GM18520 (cell line): ENCODE measurements around the gene ADGRL2.
"Not testable (repeated sequence)": the region's sequence is repeated elsewhere in the genome, so short reads cannot be mapped to it uniquely, and the experiment has no call there.

Experiments
- ATAC-seq: cut with Tn5 transposase; IDR thresholded peaks from one replicate; pipeline ENCODE4 v1.9.1; 2021; ENCODE audit not compliant: unreplicated experiment

ADGRL2 gene

GRCh38 chr1:81846630-81847029 lies 45.9 kb downstream of the ADGRL2 start:
- no peak for ATAC-seq

DNA sequence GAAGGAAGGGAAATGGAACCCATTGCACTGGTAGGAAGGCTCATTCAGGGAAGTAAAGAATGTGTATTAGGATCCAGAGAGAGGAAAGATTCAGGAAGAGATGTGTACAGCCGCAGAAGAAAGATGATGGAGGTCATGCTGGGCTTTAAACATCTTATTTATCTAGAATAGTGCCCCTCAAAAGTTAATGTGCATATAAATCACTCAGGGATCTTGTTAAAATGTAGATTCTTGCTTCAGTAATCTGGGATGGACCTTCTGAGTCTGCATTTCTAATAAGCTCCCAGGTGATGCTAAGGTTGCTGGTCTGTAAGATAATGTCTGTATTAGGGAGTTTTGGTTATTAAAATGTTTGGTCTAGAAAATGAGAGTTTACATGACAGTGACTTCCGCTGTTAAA lies 46.3 kb downstream of the ADGRL2 start:
- no peak for ATAC-seq

DNA sequence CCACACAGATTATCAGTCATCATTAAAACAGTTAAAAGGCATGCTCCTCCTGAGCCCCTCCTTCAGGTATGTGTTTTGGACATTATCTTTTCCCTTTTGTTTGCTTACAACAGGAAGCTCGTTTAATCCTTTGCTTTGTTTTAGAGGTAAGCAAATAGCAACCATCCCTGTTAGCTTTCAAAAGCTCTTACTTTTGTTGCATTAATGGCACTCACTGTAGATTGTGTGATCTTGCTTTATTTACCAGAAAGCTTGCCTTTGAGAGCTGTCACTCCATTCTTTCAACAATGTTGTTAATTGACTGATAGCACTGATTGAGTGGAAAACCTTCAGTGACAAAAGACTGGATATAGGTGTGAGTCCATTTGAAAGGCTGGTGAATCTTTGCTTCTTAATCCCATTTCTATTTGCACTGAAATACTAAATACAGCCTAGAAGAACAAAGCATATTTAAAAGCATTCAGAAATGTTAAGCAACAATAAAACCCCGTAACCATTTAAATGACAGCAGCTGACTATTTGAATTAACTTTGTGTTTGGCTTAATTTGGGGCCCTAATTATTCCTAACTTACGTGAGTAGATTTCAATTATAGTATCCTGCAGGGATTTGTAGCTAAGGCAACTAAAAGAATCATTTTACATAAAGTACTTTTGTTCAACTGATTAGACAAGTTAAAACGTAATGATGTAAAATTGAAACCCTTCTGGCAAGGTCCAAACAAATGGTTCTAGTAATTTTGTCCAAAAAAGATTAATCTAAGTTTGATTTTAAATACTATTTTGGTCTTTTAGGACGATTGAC lies 48.3 kb downstream of the ADGRL2 start:
- no peak for ATAC-seq

GRCh38 chr1:81850031-81850430 lies 49.3 kb downstream of the ADGRL2 start:
- no peak for ATAC-seq

DNA sequence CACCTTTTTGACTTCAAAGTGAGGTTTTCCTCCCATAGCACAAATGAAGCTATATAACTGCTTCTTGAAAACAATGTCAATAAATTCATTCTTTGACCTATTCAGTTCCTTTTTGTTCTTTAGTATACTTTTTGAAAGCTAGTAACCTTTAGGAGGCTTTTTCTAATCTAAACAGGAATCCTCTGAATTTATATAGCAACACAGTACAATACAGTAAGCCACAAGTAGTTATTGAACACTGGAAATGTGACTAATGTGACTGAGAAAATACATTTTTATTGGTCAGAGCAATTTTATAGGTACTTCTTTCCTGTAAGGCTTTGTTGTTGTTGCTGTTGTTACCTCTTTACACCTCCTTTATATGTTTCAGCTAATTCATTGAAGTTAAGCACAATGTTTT lies 49.8 kb downstream of the ADGRL2 start:
- ATAC-seq: no peak

DNA sequence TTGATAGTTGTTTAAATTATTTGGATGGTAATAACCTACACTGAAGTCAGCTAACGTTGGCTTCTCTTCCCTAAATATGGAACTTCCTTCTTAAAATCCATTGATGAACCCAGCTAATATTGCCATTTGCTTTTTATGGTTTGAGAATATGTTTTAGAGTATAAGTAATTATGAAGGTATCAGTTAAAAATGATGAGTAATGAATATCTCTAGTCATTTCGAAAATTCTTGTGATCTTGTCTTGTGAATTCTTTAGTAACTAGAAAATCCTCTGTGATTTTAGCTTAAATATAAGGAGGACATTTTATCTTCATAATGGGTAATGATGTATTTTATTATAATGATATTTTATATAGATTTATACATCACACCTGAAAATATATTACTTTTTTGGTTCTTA lies 50.5 kb downstream of the ADGRL2 start:
- ATAC-seq: no peak

- ATAC-seq: no peak
Observed at GRCh38 chr1:81852961-81853360, 52.2 kb downstream of the ADGRL2 start.

DNA sequence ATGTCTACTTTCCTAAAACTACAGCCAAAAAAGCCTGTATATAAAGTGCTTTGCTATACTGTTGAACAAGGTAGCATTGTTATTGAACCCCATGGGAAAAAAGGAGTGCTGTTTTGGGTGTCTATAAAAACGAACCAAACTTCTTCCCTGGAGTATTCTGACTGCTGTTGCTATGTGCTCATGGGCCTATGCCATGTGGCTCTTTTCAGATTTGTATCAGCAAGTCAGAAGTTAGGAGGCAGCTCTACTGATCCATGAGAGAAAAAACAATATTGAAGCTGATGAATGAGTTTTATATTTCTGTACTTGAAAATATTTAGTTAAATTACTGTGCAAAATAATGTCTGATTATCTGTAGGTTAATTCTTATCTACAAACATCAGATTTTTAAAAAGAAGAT lies 66.5 kb downstream of the ADGRL2 start:
- no peak for ATAC-seq

DNA sequence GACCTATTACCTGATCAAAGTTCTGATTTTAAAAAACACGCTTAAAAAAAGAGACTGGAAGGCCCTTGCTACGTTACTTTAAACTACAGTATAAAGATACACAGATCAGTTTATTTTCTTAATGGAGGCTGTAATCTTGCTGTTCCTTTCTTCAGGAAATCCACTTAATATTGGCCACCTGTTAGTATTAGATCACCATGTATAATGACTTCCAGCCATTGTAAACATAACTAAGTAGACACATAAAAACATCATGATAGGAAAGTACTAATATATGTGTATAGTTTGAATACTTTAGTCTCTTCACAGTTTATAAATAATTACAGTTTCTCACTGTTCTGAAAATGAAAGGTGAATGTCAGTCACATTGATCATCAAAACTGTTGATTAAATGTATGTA lies 68.6 kb downstream of the ADGRL2 start:
- no peak for ATAC-seq

- ATAC-seq: not testable (repeated sequence)
Observed at GRCh38 chr1:81871091-81871490, 70.4 kb downstream of the ADGRL2 start.

DNA sequence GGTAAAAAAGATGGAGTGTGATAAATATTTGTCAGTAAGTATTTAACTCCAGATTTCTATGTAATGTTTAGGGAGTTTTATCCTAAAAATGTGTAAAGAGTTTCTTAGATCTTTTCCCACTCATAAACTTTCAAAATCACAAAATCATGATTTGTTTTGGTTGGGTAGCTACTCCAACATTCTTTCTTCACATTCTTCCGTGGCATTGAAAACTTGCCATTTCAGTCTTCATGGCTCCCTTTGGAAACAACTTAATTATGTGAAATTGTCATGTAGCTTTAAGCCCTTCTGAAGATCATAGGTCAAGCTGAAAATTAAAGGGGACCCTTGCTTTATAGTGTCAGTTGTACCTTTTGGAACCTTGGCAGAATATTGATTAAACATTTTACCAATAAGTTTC lies 73.2 kb downstream of the ADGRL2 start:
- no peak for ATAC-seq

GRCh38 chr1:81874461-81874860 lies 73.7 kb downstream of the ADGRL2 start:
- ATAC-seq: no peak

GRCh38 chr1:81874940-81875339 lies 74.2 kb downstream of the ADGRL2 start:
- ATAC-seq: no peak

- ATAC-seq: no peak
Observed at GRCh38 chr1:81876901-81877733, 76.4 kb downstream of the ADGRL2 start.

GRCh38 chr1:81877940-81878339 lies 77.2 kb downstream of the ADGRL2 start:
- ATAC-seq: no peak

DNA sequence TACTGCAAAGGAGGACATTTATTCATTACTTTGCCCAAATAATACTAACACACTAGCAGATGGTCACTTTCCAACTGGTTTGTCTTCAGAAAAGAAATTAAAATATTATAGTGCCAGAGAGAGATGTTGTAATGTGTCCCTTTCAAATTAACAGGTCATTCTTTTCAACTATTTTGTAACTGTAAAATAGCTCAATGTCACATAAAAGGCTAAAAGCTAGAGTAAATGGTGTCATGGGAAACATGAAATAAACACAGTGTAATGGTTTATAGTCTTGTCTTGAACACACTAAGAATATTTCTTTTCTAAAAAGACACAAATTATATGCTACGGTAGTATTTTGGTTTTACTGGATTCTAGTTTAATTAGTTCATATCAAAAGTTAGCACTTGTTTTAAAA lies 77.8 kb downstream of the ADGRL2 start:
- ATAC-seq: no peak

- ATAC-seq: no peak
Observed at GRCh38 chr1:81880781-81881180, 80.0 kb downstream of the ADGRL2 start.

GRCh38 chr1:81885291-81885690 lies 84.6 kb downstream of the ADGRL2 start:
- no peak for ATAC-seq

- ATAC-seq: not testable (repeated sequence)
Observed at GRCh38 chr1:81886292-81886691, 85.6 kb downstream of the ADGRL2 start.

DNA sequence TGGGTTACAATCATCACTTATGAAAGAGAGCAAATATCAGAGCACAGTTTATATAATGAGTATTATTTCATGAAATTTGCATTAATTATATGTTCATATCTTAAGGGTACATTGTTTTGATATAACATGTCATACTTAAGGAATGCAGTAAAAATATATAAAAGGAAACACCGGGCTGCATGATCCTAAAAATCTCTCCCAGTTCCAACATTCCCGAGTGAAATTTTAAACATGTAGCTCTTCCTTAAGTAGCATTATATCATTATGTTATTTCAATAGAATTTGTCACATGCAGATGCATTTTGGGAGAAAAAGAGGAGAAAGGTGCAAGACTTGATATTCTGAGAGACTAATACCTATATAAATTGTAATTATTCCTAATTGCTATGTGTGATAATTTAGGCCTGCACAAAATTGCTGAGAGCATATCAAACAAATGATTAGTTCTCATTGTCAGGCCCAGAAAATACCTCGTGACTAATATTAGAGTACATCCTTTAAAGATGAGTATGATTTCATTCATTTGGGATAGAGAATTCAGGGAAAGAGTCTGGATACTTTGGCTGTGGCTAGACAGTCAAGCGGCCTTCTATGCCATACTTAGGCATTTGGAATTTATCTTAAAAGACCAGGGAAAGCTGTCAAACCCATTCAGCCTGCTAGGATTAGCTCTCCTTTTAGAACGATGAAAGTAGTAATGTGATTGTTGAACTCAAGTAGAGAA lies 86.8 kb downstream of the ADGRL2 start:
- ATAC-seq: no peak

DNA sequence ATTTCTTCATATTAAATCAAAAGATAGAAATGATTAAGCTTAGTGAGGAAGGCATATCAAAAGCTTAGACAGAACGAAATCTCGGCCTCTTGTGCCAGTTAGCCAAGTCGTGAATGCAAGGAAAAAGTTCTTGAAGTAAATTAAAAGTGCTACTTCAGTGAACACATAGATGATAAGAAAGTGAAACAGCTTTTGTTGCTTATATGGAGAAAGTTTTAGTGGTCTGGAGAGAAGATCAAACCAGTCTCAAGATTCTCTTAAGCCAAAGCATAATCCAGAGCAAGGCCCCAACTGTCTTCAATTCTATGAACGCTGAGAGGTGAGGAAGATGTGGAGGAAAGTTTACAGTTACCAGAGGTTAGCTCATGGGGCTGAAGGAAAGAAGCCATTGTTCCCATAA lies 88.4 kb downstream of the ADGRL2 start:
- ATAC-seq: no peak

- peak; percentile 55 for ATAC-seq
Observed at GRCh38 chr1:81894867-81895266, 94.1 kb downstream of the ADGRL2 start.
